Astrocyte of the cerebellum (primary cell): ENCODE data around the gene ARHGAP26.

Experiments
- DNase-seq: peaks from one replicate; pipeline ENCODE4 v3.0.0-alpha.2; 2011; ENCODE audit warnings: low read depth
- H3K4me3 ChIP-seq: 2 replicates; pipeline ENCODE4 v1.5.1; 2011; ENCODE audit warnings: mild to moderate bottlenecking, low read depth, low read length, moderate library complexity
- in situ Hi-C: cut with HindIII; loops from 2 replicates; pipeline ENCODE4 v1.10.0; 2017; ENCODE audit warnings: low sequenced_read_pairs
- TF ChIP-seq, protein P1 (sequence below): IDR thresholded peaks from 2 replicates; pipeline ENCODE4 v1.5.1; 2012; ENCODE audit warnings: low read length, low read depth, moderate library complexity, mild to moderate bottlenecking; ENCODE audit errors: missing control alignments

The ARHGAP26 gene

DNA sequence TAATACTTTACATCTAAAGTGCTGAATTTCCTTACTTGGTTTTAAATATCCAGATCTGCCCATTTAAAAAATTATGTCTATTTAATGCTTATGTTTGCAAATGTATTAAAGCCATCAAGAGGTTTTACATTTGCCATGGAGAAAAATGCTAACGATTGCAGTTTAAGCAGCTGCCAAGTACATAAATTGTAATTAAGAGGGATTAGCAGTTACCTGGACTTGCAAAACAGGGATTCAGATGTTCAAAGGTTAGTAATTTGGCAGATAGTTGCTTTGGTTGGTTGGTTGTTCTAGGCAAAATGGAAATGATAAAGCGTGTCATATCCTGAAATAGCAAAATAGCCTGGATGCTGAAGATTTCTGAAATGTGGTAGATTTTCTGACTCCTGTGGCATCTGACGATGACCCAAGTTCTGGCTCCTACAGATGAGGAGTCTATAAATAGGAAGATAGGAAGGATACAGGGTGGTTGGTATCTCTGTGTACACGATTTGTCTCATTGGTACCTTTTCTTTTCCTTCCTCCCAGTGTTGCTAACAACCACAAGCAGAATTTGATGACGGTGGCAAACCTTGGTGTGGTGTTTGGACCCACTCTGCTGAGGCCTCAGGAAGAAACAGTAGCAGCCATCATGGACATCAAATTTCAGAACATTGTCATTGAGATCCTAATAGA is 350.4 kb downstream of the ARHGAP26 start:
- TF ChIP-seq, protein P1, sequence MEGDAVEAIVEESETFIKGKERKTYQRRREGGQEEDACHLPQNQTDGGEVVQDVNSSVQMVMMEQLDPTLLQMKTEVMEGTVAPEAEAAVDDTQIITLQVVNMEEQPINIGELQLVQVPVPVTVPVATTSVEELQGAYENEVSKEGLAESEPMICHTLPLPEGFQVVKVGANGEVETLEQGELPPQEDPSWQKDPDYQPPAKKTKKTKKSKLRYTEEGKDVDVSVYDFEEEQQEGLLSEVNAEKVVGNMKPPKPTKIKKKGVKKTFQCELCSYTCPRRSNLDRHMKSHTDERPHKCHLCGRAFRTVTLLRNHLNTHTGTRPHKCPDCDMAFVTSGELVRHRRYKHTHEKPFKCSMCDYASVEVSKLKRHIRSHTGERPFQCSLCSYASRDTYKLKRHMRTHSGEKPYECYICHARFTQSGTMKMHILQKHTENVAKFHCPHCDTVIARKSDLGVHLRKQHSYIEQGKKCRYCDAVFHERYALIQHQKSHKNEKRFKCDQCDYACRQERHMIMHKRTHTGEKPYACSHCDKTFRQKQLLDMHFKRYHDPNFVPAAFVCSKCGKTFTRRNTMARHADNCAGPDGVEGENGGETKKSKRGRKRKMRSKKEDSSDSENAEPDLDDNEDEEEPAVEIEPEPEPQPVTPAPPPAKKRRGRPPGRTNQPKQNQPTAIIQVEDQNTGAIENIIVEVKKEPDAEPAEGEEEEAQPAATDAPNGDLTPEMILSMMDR: no peak
- in situ Hi-C loops: no loop called here
- H3K4me3 ChIP-seq: no peak overlapping the region
- no peak for DNase-seq

DNA sequence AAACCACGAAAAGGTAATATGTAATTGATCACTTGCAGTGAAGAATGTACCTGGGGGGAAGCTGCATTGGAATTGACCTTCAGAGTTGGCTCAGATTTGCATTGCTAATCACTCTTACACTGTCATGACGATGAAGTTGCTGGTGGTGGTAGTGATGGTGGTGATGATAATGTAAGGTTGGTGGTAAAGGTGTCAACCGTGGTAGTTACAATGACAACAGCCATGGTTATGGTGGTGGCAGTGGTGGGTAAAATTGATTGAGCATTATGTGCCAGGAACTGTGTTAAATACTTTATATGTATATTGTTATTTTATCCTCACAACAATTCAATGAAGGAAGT is 350.9 kb downstream of the ARHGAP26 start:
- H3K4me3 ChIP-seq: no peak overlapping the region
- in situ Hi-C loops: no loop called here
- DNase-seq: no peak
- TF ChIP-seq, protein P1: no peak

DNA sequence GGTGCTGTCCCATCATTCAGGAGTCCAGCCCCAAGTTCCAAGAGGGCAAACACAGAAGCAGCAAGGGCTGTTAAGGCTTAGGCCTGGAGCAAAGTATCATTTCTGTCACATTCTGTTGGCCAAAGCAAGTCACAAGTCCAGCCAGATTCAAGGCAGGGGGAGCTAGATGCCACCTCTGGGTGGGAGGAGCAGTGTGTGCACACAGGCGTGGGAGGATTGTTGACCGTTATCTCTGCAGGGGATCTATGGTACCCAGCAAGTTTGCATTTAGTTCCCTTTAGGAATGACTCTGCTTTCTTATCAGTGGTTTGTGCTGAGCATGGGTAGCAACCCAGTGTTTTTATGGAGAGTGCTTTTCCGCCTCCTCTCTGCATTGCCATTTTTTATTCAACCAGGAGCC is 354.4 kb downstream of the ARHGAP26 start:
- DNase-seq: no peak
- H3K4me3 ChIP-seq: no peak overlapping the region

DNA sequence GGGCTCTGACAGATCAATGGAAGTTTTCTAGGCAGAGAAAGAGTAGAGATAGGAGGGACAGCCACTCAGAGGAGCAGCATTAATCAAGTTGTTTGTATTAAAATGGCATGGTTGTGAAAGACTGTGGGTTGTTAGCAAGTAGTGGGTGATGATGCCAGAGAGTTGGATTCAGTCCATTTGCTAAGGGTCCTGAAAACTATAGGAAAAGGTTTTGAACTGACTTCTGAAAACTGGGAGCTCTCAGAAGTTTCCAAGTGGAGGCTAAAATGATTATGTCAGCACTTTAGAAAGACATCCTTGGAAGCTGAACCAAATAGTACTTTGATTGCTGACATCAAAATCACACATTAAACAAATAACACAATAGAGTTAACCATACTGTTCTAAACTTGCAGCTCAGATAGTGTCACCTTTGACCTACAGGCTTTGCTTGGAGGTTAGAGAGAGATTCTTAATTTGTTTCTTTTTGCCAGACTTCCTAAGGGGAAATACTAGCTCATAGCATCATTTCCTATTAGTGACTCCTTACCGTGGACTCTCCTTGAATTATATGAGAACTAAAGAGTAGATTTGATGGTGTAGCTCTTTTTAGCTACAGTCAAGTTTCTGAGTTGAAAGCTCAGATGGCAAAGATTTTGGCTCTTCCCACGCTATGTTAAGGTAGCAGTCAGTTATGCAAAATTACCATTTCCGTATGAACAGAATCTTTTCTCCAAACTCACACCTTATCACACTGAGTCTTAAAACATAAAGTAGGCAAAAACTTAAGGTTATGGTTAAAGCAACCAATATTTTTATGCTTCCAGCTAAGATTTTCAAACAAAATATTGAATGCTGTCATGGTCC is 356.2 kb downstream of the ARHGAP26 start:
- in situ Hi-C loops: no loop called here
- TF ChIP-seq, protein P1: no peak
- H3K4me3 ChIP-seq: no peak overlapping the region
- DNase-seq: no peak

More for the DNA sequence above, 354.4 kb downstream of the ARHGAP26 start:
- in situ Hi-C loops: no loop called here
- TF ChIP-seq, protein P1: no peak

DNA sequence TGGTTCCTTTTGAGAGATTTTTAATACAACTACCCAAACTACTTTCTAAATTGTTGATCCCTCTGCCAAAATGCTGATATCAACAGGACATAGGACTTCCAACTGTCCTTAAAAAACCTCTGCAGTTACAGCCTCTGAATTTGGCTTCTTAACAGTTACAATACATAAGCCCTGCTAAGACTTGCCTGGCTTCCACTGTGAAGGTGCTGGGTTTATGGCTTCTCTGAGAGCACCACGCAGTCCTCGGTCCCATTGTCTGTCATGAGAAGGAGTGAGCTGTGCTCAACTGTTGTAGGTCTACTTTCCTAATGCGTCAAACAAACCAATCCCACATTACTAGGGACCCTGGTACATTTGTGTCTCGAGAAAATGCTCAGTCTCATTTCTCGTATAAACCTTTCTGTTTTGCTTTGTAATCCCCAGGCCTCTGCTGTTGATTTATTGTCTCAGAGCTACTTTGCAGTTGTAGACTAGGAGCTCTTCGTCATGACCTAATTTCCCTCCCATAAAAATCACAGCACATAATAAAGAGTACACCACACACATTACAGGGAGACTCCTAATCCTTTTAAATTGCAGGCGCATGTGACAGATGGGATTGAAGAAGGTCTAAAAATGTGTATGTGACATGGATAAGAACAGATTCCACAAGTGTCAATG is 358.4 kb downstream of the ARHGAP26 start:
- no peak overlapping the region for H3K4me3 ChIP-seq
- no peak for DNase-seq
- in situ Hi-C loops: no loop called here
- TF ChIP-seq, protein P1: no peak

DNA sequence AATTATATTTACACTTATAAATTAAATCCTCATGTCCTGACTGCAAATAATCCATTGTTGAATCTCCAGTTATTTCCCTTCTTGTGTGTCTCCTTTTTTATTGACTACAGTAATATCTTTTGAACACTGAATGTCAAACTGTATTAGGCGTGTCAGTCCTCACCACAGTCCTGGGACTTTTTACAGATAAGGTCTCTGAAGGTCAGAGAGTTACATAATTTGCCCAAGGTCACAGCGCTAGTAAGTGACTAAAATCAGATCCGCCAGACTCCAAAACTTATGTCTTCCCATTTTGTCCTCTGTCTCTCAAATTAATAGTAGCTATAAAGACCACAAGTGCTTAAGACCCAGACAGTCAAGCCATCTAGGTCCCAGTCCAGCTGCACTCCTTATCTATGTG is 359.0 kb downstream of the ARHGAP26 start:
- TF ChIP-seq, protein P1: no peak
- no peak for DNase-seq
- H3K4me3 ChIP-seq: no peak overlapping the region
- in situ Hi-C loops: no loop called here
